Vagina (tissue), 2 donors: ENCODE data around the gene RYR2.

ENCODE experiments used
- CTCF ChIP-seq, 3 experiments: fragments of 450-650 bp in 2 of 3; fragments of 200-600 bp in 1 of 3; sonication (generic) in 1 of 3; IDR thresholded peaks; one replicate each; pipeline ENCODE4 v1.5.1; 2017 to 2019; ENCODE audit warnings: antibody characterized with exemption in 3 of 3, mild to moderate bottlenecking in 2 of 3, moderate library complexity in 2 of 3
- POLR2A ChIP-seq, 2 donors: fragments of 450-650 bp; IDR thresholded peaks; one replicate each; pipeline ENCODE4 v1.6.1; 2017; ENCODE audit warnings: antibody characterized with exemption in 2 of 2, mild to moderate bottlenecking in 2 of 2, moderate library complexity in 2 of 2
- POLR2AphosphoS5 ChIP-seq, 2 donors: sonication (generic); formaldehyde crosslinking; IDR thresholded peaks; one replicate each; pipeline ENCODE4 v1.9.0; 2017; ENCODE audit warnings: antibody characterized with exemption in 2 of 2, mild to moderate bottlenecking in 2 of 2, low read depth in 1 of 2; ENCODE audit not compliant: insufficient read depth in 1 of 2

GRCh38 chr1:237235091-237235490 is 193.1 kb downstream of the RYR2 start:
- TF ChIP-seq CTCF (IDR thresholded peaks at IDR 0.05): no peak
- TF ChIP-seq POLR2A (IDR thresholded peaks at IDR 0.05): no peak
- TF ChIP-seq POLR2AphosphoS5 (IDR thresholded peaks at IDR 0.05; ENCODE audit: insufficient read depth in 1 of 2, low read depth in 1 of 2): no peak
